ENCODE data around the gene FRY.

DNA sequence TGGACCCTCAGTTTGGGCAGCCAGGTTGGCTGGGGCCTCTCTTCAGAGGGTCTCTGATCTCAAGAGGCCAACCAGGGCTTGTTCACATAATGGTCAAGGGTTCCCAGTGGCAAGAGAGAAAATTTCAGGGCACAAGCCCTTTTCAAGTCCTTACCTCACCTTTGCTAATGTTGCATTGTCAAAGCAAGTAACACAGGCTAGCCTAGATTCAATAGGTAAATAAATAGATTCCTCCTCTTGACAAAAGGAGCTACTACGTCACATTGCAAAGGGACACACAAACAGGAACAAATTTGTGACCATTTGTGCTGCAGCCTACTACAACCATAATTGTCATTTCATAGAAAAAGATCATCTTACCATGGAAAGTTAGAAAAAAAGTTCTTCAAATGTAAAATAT is 33.9 kb upstream of the FRY start:
- TF ChIP-seq, protein P1, sequence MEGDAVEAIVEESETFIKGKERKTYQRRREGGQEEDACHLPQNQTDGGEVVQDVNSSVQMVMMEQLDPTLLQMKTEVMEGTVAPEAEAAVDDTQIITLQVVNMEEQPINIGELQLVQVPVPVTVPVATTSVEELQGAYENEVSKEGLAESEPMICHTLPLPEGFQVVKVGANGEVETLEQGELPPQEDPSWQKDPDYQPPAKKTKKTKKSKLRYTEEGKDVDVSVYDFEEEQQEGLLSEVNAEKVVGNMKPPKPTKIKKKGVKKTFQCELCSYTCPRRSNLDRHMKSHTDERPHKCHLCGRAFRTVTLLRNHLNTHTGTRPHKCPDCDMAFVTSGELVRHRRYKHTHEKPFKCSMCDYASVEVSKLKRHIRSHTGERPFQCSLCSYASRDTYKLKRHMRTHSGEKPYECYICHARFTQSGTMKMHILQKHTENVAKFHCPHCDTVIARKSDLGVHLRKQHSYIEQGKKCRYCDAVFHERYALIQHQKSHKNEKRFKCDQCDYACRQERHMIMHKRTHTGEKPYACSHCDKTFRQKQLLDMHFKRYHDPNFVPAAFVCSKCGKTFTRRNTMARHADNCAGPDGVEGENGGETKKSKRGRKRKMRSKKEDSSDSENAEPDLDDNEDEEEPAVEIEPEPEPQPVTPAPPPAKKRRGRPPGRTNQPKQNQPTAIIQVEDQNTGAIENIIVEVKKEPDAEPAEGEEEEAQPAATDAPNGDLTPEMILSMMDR (IDR thresholded peaks at IDR 0.05), result no peak
- no peak for TF ChIP-seq POLR2A (IDR thresholded peaks at IDR 0.05)

Data from Peyer's patch (tissue), 4 donors.